GM12878 (cell line): ENCODE data around the gene XPNPEP1. TPM values are rescaled to one million over a fixed set of nuclear protein-coding genes. Genes with fewer than 3 reads are reported as not detected.

ENCODE experiments used
- ATAC-seq: fragments of 200-7000 bp; cut with Tn5 transposase; 3 replicates; pipeline ENCODE4 v1.9.1; 2020; ENCODE audit warnings: mild to moderate bottlenecking, moderate library complexity
- BruUV-seq: library from RNA; stranded (reverse); fragments of 400-500 nt; replicated peaks from 2 replicates; lab custom pipeline; 2021; lab: Mats Ljungman, UMichigan
- CTCF ChIA-PET: fragments of 300-600 bp; sonication (Branson Sonifier 250); formaldehyde crosslinking; extraction: SDS; loops from one replicate; lab custom pipeline; 2021; ENCODE audit warnings: inconsistent platforms; lab: Yijun Ruan, JAX
- POLR2A ChIA-PET: fragments of 350-600 bp; formaldehyde crosslinking; extraction: SDS; loops from one replicate; lab custom pipeline; 2021; ENCODE audit warnings: inconsistent platforms; lab: Charles Lee
- RAD21 ChIA-PET: fragments of 300-600 bp; sonication (Branson Sonifier 250); formaldehyde crosslinking; loops from one replicate; lab custom pipeline; 2023; ENCODE audit warnings: antibody characterized with exemption; ENCODE audit not compliant: unreplicated experiment; lab: Charles Lee
- SMC1A ChIA-PET: fragments of 300-600 bp; sonication (Branson Sonifier 250); formaldehyde crosslinking; loops from one replicate; lab custom pipeline; 2023; ENCODE audit not compliant: unreplicated experiment, uncharacterized antibody; lab: Charles Lee
- DNase-seq: peaks from one replicate; pipeline ENCODE4 v3.0.0-alpha.2; 2011; ENCODE audit warnings: low read depth, low spot score
- FAIRE-seq: peaks from 3 replicates; lab custom pipeline; 2011; peaks lifted over from hg19 to GRCh38; lab: Jason Lieb, UNC
- H2AFZ ChIP-seq: 2 replicates; pipeline ENCODE4 v1.6.0; 2011; ENCODE audit warnings: low read depth, low read length, control low read depth; ENCODE audit not compliant: control insufficient read depth
- H3K27ac ChIP-seq: 2 replicates; pipeline ENCODE4 v1.5.1; 2011; ENCODE audit warnings: control low read depth; ENCODE audit not compliant: control insufficient read depth, insufficient read depth
- H3K27me3 ChIP-seq, 2 experiments: replicated peaks in 1 of 2; 2 replicates each; pipeline versions ENCODE4 v1.6.0 to v1.6.1; 2011; ENCODE audit warnings: low read length in 1 of 2; ENCODE audit not compliant: control insufficient read depth in 2 of 2, insufficient read depth in 2 of 2
- H3K36me3 ChIP-seq, 2 experiments: 2 replicates each; pipeline ENCODE4 v1.5.1; 2011; ENCODE audit warnings: low read length in 1 of 2; ENCODE audit not compliant: control insufficient read depth in 2 of 2, insufficient read depth in 2 of 2
- H3K4me1 ChIP-seq: 2 replicates; pipeline ENCODE4 v1.6.1; 2011; ENCODE audit warnings: mild to moderate bottlenecking, low read length, moderate library complexity, mixed read lengths; ENCODE audit not compliant: control insufficient read depth, insufficient read depth
- H3K4me2 ChIP-seq: 2 replicates; pipeline ENCODE4 v1.6.0; 2011; ENCODE audit warnings: control low read depth; ENCODE audit not compliant: control insufficient read depth, insufficient read depth
- H3K4me3 ChIP-seq: fragments of 200-600 bp; sonication (generic); 2 replicates; pipeline ENCODE4 v1.5.1; 2016
- H3K79me2 ChIP-seq: 2 replicates; pipeline ENCODE4 v1.6.0; 2011; ENCODE audit warnings: low read length; ENCODE audit not compliant: control insufficient read depth, insufficient read depth
- H3K9ac ChIP-seq: 2 replicates; pipeline ENCODE4 v1.8.0; 2011; ENCODE audit warnings: low read length, control low read depth, mixed read lengths; ENCODE audit not compliant: control insufficient read depth, insufficient read depth
- H3K9me3 ChIP-seq: replicated peaks from 3 replicates; pipeline ENCODE4 v1.5.1; 2011; ENCODE audit warnings: mild to moderate bottlenecking, low read length; ENCODE audit not compliant: control insufficient read depth, insufficient read depth
- H4K20me1 ChIP-seq: 2 replicates; pipeline ENCODE4 v1.6.0; 2011; ENCODE audit not compliant: control insufficient read depth, insufficient read depth
- BHLHE40 ChIP-seq, 2 experiments: fragments of 450-650 bp in 1 of 2; IDR thresholded peaks; 2 replicates each; pipeline ENCODE4 v1.6.1; 2011 to 2017; ENCODE audit warnings: low read depth in 2 of 2, borderline replicate concordance in 1 of 2, improper control_type of control experiment in 1 of 2, low read length in 1 of 2, mild to moderate bottlenecking in 1 of 2
- FOXK2 ChIP-seq: fragments of 450-650 bp; IDR thresholded peaks from 2 replicates; pipeline ENCODE4 v1.6.1; 2017; ENCODE audit warnings: mild to moderate bottlenecking, moderate library complexity
- PAX5 ChIP-seq: IDR thresholded peaks from 2 replicates; pipeline ENCODE4 v1.6.1; 2011; ENCODE audit warnings: low read depth, low read length, borderline replicate concordance
- POLR2AphosphoS5 ChIP-seq: IDR thresholded peaks from 2 replicates; pipeline ENCODE4 v1.6.1; 2011; ENCODE audit warnings: mild to moderate bottlenecking, low read length, inconsistent platforms
- USF1 ChIP-seq: IDR thresholded peaks from 2 replicates; pipeline ENCODE4 v1.6.1; 2011; ENCODE audit warnings: borderline replicate concordance, low read depth, mild to moderate bottlenecking, moderate library complexity, mixed read lengths, low read length; ENCODE audit not compliant: insufficient read depth; ENCODE audit errors: extremely low read length
- ZNF274 ChIP-seq: IDR thresholded peaks from one replicate; pipeline ENCODE4 v1.8.0; 2011; ENCODE audit not compliant: insufficient read length, insufficient read depth
- WGBS: methylation state at CpG from one replicate; pipeline ENCODE4 v1.1.6; 2016; ENCODE audit warnings: low lambda C conversion rate; ENCODE audit not compliant: insufficient replicate concordance, insufficient coverage; ENCODE audit errors: missing lambda C conversion rate; 5-methylcytosine and 5-hydroxymethylcytosine counted together
- in situ Hi-C: fragments of 300-500 bp; cut with MboI; formaldehyde crosslinking; loops from 9 replicates; pipeline ENCODE4 v1.14.3; 2018; ENCODE audit warnings: mixed read lengths
- intact Hi-C: fragments of 100-400 bp; cut with micrococcal nuclease; formaldehyde crosslinking; loops from one replicate; pipeline ENCODE4 v1.14.2; 2022; ENCODE audit not compliant: unreplicated experiment
- polyA plus RNA-seq, 11 experiments: library from polyadenylated mRNA; depleted of rRNA in 4 of 11; unstranded in 6 of 11; stranded (reverse) in 5 of 11; fragments of >200 nt; fragmentation: Nextera tagmentation in 4 of 11; fragmentation: Illumina TruSeq in 1 of 11; extraction: Ambion mirVana in 4 of 11; extraction: Trizol in 1 of 11; gene quantifications; 1 replicate in 1 of 11; 2 replicates in 10 of 11; pipeline versions ENCODE4 v1.2.1 to v1.2.3, GENCODE V29; 2011 to 2016; ENCODE audit warnings: inconsistent platforms in 2 of 11, missing spikeins in 2 of 11, low read depth in 1 of 11
- total RNA-seq, 4 experiments: library from RNA; depleted of rRNA in 3 of 4; stranded (reverse); fragments of >200 nt in 3 of 4; fragmentation: Illumina TruSeq in 1 of 4; extraction: Trizol in 1 of 4; gene quantifications; 2 replicates each; pipeline versions ENCODE4 v1.2.1 to v1.2.3, GENCODE V29; 2013 to 2021

The XPNPEP1 gene
- total and polyA plus RNA-seq, 10 of the 15 experiments (the other 5 are each of a cell fraction or from before 2014, with no cell fraction given): 22.7 to 108 (median 43.5) TPM

GRCh38 chr10:109971634-109972033, 48.3 kb upstream of the XPNPEP1 start:
- H3K27me3 ChIP-seq: peaks cover 2 to 3% of the 10 kb centered on the region in 2 experiments; a peak in 3 of 4 replicates
- BruUV-seq: no TSS peak
- in situ Hi-C loops: no loop called here
- RAD21 ChIA-PET: interaction anchor here (0.9 to 1.0 kb wide), 2 partner anchors 9 to 88 kb away, joined by 3 read pairs; no protein-coding TSS in a partner anchor
- POLR2A ChIA-PET: no interaction called here
- intact Hi-C loops: no loop called here
- SMC1A ChIA-PET: interaction anchor here (1.0 to 1.2 kb wide), 2 partner anchors 14 to 17 kb away, joined by 3 read pairs; no protein-coding TSS in a partner anchor
- H3K4me3 ChIP-seq: no peak overlapping the region
- no peak overlapping the region for H3K27ac ChIP-seq
- ATAC-seq (no peak), FAIRE-seq (no peak), DNase-seq (no peak)
- H3K4me2 ChIP-seq: no peak overlapping the region
- WGBS: 44% methylated on average over 3 of the region's 3 CpGs
- no peaks in the 10 kb centered on the region for H3K36me3 ChIP-seq
- no peaks in the 10 kb centered on the region for H4K20me1 ChIP-seq
- CTCF ChIA-PET: interaction anchor here (0.7 to 1.4 kb wide), 5 partner anchors 14 to 118 kb away, joined by 3 to 5 read pairs (median 3); no protein-coding TSS in a partner anchor
- H3K9ac ChIP-seq: no peak overlapping the region
- no peak overlapping the region for H2AFZ ChIP-seq
- H3K79me2 ChIP-seq: no peaks in the 10 kb centered on the region
- no peak for TF ChIP-seq POLR2AphosphoS5
- TF ChIP-seq BHLHE40 (IDR thresholded peaks at IDR 0.05; ENCODE audit: borderline replicate concordance in 1 of 2, low read depth in 2 of 2, low read length in 1 of 2): no peak
- TF ChIP-seq PAX5: no peak
- no peak for TF ChIP-seq FOXK2
- TF ChIP-seq USF1: no peak
- no peak for TF ChIP-seq ZNF274
- no peaks in the 10 kb centered on the region for H3K9me3 ChIP-seq
- no peaks in the 10 kb centered on the region for H3K4me1 ChIP-seq
